Iris pigment epithelial cell (primary cell): ENCODE data around the gene DUS4L.

Experiments used
- DNase-seq: peaks from one replicate; pipeline ENCODE4 v3.0.0-alpha.2; 2011; ENCODE audit warnings: low read depth

Gene DUS4L

GRCh38 chr7:107615910-107616680 lies 52.3 kb downstream of the DUS4L start:
- DNase-seq: peak; percentile 37

- DNase-seq: peak; percentile 94
These were observed 58.7 kb downstream of the DUS4L start for GRCh38 chr7:107622429-107622828.

DNA sequence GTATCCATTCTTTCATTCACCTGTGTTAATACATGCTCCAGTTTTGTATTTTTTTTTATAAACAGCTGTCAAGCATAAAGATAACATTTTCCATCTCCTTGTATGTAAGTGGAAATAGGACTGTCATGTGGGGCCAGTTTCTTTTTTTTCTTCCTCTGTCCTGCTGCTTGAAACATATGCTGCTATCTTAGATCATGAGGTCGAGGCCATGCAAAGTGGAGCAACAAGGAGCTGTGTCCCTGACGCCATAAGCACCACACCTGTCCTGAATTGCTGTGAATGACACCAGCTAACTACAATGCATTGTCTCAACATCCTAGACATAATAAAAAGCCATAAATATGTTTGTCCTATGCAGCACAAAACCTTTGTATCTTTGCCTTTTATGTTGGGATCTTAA lies 59.1 kb downstream of the DUS4L start:
- no peak for DNase-seq

- no peak for DNase-seq
These were observed 63.2 kb downstream of the DUS4L start for GRCh38 chr7:107627002-107627401.
